SK-N-SH treated with all-trans-retinoic acid at 6 μM for 48 hours (cell line): ENCODE measurements around the gene FRRS1.

ENCODE experiments used
- ATAC-seq: fragments of 200-7000 bp; cut with Tn5 transposase; 3 replicates; pipeline ENCODE4 v1.9.1; 2020; ENCODE audit warnings: mild to moderate bottlenecking, moderate library complexity
- ARNTL ChIP-seq: fragments of 450-650 bp; formaldehyde crosslinking; IDR thresholded peaks from 2 replicates; pipeline ENCODE4 v1.5.0; 2020; ENCODE audit warnings: low read depth, mild to moderate bottlenecking, moderate library complexity, borderline replicate concordance
- BACH2 ChIP-seq: fragments of 250-450 bp; sonication (Bioruptor Pico); IDR thresholded peaks from 2 replicates; pipeline ENCODE4 v1.9.0; 2021; ENCODE audit warnings: mild to moderate bottlenecking, borderline replicate concordance
- CREB5 ChIP-seq: fragments of 250-450 bp; sonication (Bioruptor Pico); IDR thresholded peaks from 2 replicates; pipeline ENCODE4 v1.5.1; 2020; ENCODE audit warnings: low read depth, mild to moderate bottlenecking, moderate library complexity
- CSDC2 ChIP-seq: fragments of 250-450 bp; sonication (Bioruptor Pico); IDR thresholded peaks from 2 replicates; pipeline ENCODE4 v1.5.0; 2020; ENCODE audit warnings: mild to moderate bottlenecking, moderate library complexity
- CSRNP3 ChIP-seq: fragments of 250-450 bp; sonication (Bioruptor Pico); IDR thresholded peaks from 2 replicates; pipeline ENCODE4 v1.5.1; 2021; ENCODE audit warnings: mild to moderate bottlenecking, moderate library complexity
- ESRRG ChIP-seq: fragments of 250-450 bp; sonication (Bioruptor Pico); IDR thresholded peaks from 2 replicates; pipeline ENCODE4 v1.6.1; 2021; ENCODE audit warnings: mild to moderate bottlenecking
- ISL1 ChIP-seq: fragments of 250-450 bp; sonication (Bioruptor Pico); IDR thresholded peaks from 2 replicates; pipeline ENCODE4 v2.1.2; 2022; ENCODE audit warnings: mild to moderate bottlenecking, moderate library complexity
- OSR1 ChIP-seq: fragments of 250-450 bp; sonication (Bioruptor Pico); IDR thresholded peaks from 2 replicates; pipeline ENCODE4 v1.8.0; 2022; ENCODE audit warnings: moderate library complexity, mild to moderate bottlenecking, inconsistent platforms
- PATZ1 ChIP-seq: fragments of 250-450 bp; sonication (Bioruptor Pico); IDR thresholded peaks from 2 replicates; pipeline ENCODE4 v1.8.0; 2020; ENCODE audit warnings: mild to moderate bottlenecking, moderate library complexity, borderline replicate concordance
- POU6F1 ChIP-seq: fragments of 250-450 bp; sonication (Bioruptor Pico); IDR thresholded peaks from 2 replicates; pipeline ENCODE4 v1.8.0; 2021; ENCODE audit warnings: low read depth, mild to moderate bottlenecking, moderate library complexity, borderline replicate concordance
- PPARA ChIP-seq: fragments of 250-450 bp; sonication (Bioruptor Pico); IDR thresholded peaks from 2 replicates; pipeline ENCODE4 v1.5.0; 2020; ENCODE audit warnings: mild to moderate bottlenecking, borderline replicate concordance
- RARB ChIP-seq: fragments of 250-450 bp; sonication (Bioruptor Pico); IDR thresholded peaks from 2 replicates; pipeline ENCODE4 v1.8.0; 2021; ENCODE audit warnings: mild to moderate bottlenecking, moderate library complexity
- SNAI2 ChIP-seq: fragments of 250-450 bp; sonication (Bioruptor Pico); IDR thresholded peaks from 2 replicates; pipeline ENCODE4 v1.5.0; 2020; ENCODE audit warnings: mild to moderate bottlenecking, moderate library complexity
- TCF4 ChIP-seq: fragments of 250-450 bp; sonication (Bioruptor Pico); IDR thresholded peaks from 2 replicates; pipeline ENCODE4 v1.8.0; 2021; ENCODE audit warnings: mild to moderate bottlenecking, moderate library complexity, borderline replicate concordance
- ZC3H10 ChIP-seq: fragments of 250-450 bp; sonication (Bioruptor Pico); IDR thresholded peaks from 2 replicates; pipeline ENCODE4 v1.5.1; 2021; ENCODE audit warnings: mild to moderate bottlenecking, moderate library complexity
- ZFP3 ChIP-seq: fragments of 250-450 bp; sonication (Bioruptor Pico); IDR thresholded peaks from 2 replicates; pipeline ENCODE4 v1.5.0; 2020; ENCODE audit warnings: mild to moderate bottlenecking, moderate library complexity
- ZFP30 ChIP-seq: fragments of 450-650 bp; formaldehyde crosslinking; IDR thresholded peaks from 2 replicates; pipeline ENCODE4 v1.5.0; 2022; ENCODE audit warnings: mild to moderate bottlenecking, moderate library complexity
- ZNF565 ChIP-seq: fragments of 450-650 bp; formaldehyde crosslinking; conservative IDR thresholded peaks from 2 replicates; pipeline ENCODE4 v1.5.0; 2020; ENCODE audit warnings: low read depth, mild to moderate bottlenecking, moderate library complexity
- ZNF70 ChIP-seq: fragments of 450-650 bp; formaldehyde crosslinking; IDR thresholded peaks from 2 replicates; pipeline ENCODE4 v1.5.0; 2020; ENCODE audit warnings: mild to moderate bottlenecking, moderate library complexity
- ZNF8 ChIP-seq: fragments of 450-650 bp; formaldehyde crosslinking; IDR thresholded peaks from 2 replicates; pipeline ENCODE4 v1.5.0; 2020; ENCODE audit warnings: mild to moderate bottlenecking, moderate library complexity

FRRS1 gene

GRCh38 chr1:99771513-99771918, 5.1 kb upstream of the FRRS1 start:
- TF ChIP-seq ARNTL (CRISPR knock-in tag) = no peak
- no peak for TF ChIP-seq CREB5 (CRISPR knock-in tag)
- TF ChIP-seq CSRNP3 (CRISPR knock-in tag) = no peak
- no peak for TF ChIP-seq ZNF565 (CRISPR knock-in tag)
- TF ChIP-seq ZC3H10 = no peak
- TF ChIP-seq CSDC2 (CRISPR knock-in tag) = no peak
- ATAC-seq = no peak

- ATAC-seq = no peak
- no peak for TF ChIP-seq ZNF70 (CRISPR knock-in tag)
- TF ChIP-seq ISL1 (CRISPR knock-in tag) = no peak
- no peak for TF ChIP-seq POU6F1 (CRISPR knock-in tag)
- TF ChIP-seq ZFP3 (CRISPR knock-in tag) = no peak
- TF ChIP-seq ZC3H10 = no peak
- TF ChIP-seq ZNF8 (CRISPR knock-in tag) = no peak
- no peak for TF ChIP-seq OSR1 (CRISPR knock-in tag)
- TF ChIP-seq ARNTL (CRISPR knock-in tag) = no peak
- TF ChIP-seq RARB (CRISPR knock-in tag) = no peak
These were observed 2.2 kb upstream of the FRRS1 start for GRCh38 chr1:99768524-99769245.

GRCh38 chr1:99768104-99768503, 1.7 kb upstream of the FRRS1 start:
- TF ChIP-seq SNAI2 (CRISPR knock-in tag) (no peak), ISL1 (CRISPR knock-in tag) (peak; percentile 31; the same call in 1 of the 2 replicates)
- TF ChIP-seq, all 23 proteins: peak for 1
- ATAC-seq = no peak

GRCh38 chr1:99764909-99765308, 1.5 kb downstream of the FRRS1 start:
- no peak for TF ChIP-seq POU6F1 (CRISPR knock-in tag)
- no peak for TF ChIP-seq ZNF8 (CRISPR knock-in tag)
- no peak for TF ChIP-seq ZNF70 (CRISPR knock-in tag)
- TF ChIP-seq ARNTL (CRISPR knock-in tag) = no peak
- TF ChIP-seq ZNF565 (CRISPR knock-in tag) = no peak
- TF ChIP-seq, all 23 proteins: peak for 0

GRCh38 chr1:99764439-99764838, 2.0 kb downstream of the FRRS1 start:
- no peak for ATAC-seq
- no peak for TF ChIP-seq ZNF565 (CRISPR knock-in tag)
- TF ChIP-seq CSRNP3 (CRISPR knock-in tag) = no peak
- TF ChIP-seq PPARA = no peak
- no peak for TF ChIP-seq ZNF8 (CRISPR knock-in tag)
- TF ChIP-seq ZFP30 (CRISPR knock-in tag) = no peak
- TF ChIP-seq PATZ1 (CRISPR knock-in tag) = no peak
- no peak for TF ChIP-seq ZC3H10
- no peak for TF ChIP-seq TCF4 (CRISPR knock-in tag)
- TF ChIP-seq CREB5 (CRISPR knock-in tag) = no peak
- TF ChIP-seq ESRRG (CRISPR knock-in tag) = no peak
- no peak for TF ChIP-seq CSDC2 (CRISPR knock-in tag)
- TF ChIP-seq RARB (CRISPR knock-in tag) = no peak
- TF ChIP-seq BACH2 (CRISPR knock-in tag) = no peak
- TF ChIP-seq OSR1 (CRISPR knock-in tag) = no peak

More at GRCh38 chr1:99764909-99765308, 1.5 kb downstream of the FRRS1 start:
- no peak for ATAC-seq
